HG03558 (cell line): Measurements from ENCODE around the gene ACVR2B.

Experiments used
- ATAC-seq: cut with Tn5 transposase; IDR thresholded peaks from one replicate; pipeline ENCODE4 v1.9.1; 2021; ENCODE audit warnings: moderate number of reproducible peaks; ENCODE audit not compliant: unreplicated experiment; ENCODE audit errors: extremely low read depth

The ACVR2B gene

GRCh38 chr3:38480093-38480445 is 26.4 kb downstream of the ACVR2B start:
- ATAC-seq = no peak

- no peak for ATAC-seq
Observed at GRCh38 chr3:38480930-38481329, 27.2 kb downstream of the ACVR2B start.

GRCh38 chr3:38482951-38483350 is 29.3 kb downstream of the ACVR2B start:
- ATAC-seq = no peak

GRCh38 chr3:38487323-38487722 is 33.6 kb downstream of the ACVR2B start:
- peak; percentile 77 for ATAC-seq

- no peak for ATAC-seq
Observed at GRCh38 chr3:38488949-38489348, 35.3 kb downstream of the ACVR2B start.

- ATAC-seq = no peak
Observed at GRCh38 chr3:38489766-38490165, 36.1 kb downstream of the ACVR2B start.

GRCh38 chr3:38490281-38491030 is 36.8 kb downstream of the ACVR2B start:
- no peak for ATAC-seq

- no peak for ATAC-seq
Observed at GRCh38 chr3:38491215-38491614, 37.5 kb downstream of the ACVR2B start.

GRCh38 chr3:38493031-38493430 is 39.3 kb downstream of the ACVR2B start:
- ATAC-seq = no peak

- no peak for ATAC-seq
Observed at GRCh38 chr3:38496131-38496910, 42.6 kb downstream of the ACVR2B start, which contains the start of gene EXOG. Gene EXOG, plus strand, starts transcription at chr3:38496340. Its CDS starts 28 bp downstream, at chr3:38496368.

- no peak for ATAC-seq
Observed at GRCh38 chr3:38497031-38497430, 43.3 kb downstream of the ACVR2B start.

GRCh38 chr3:38500688-38501417 is 47.2 kb downstream of the ACVR2B start:
- no peak for ATAC-seq

- peak; percentile 98 for ATAC-seq
Observed at GRCh38 chr3:38507120-38507519, 53.4 kb downstream of the ACVR2B start.

- ATAC-seq = no peak
Observed at GRCh38 chr3:38509732-38510131, 56.0 kb downstream of the ACVR2B start.

- no peak for ATAC-seq
Observed at GRCh38 chr3:38510631-38511030, 56.9 kb downstream of the ACVR2B start.

GRCh38 chr3:38511546-38511945 is 57.9 kb downstream of the ACVR2B start:
- no peak for ATAC-seq

GRCh38 chr3:38515367-38515766 is 61.7 kb downstream of the ACVR2B start:
- no peak for ATAC-seq

GRCh38 chr3:38516669-38517068 is 63.0 kb downstream of the ACVR2B start:
- ATAC-seq = no peak

GRCh38 chr3:38519000-38519399 is 65.3 kb downstream of the ACVR2B start:
- no peak for ATAC-seq

GRCh38 chr3:38519651-38520050 is 66.0 kb downstream of the ACVR2B start:
- ATAC-seq = no peak

- ATAC-seq = no peak
Observed at GRCh38 chr3:38521391-38521987, 67.8 kb downstream of the ACVR2B start.
